HepG2 (cell line): ENCODE data around the gene MCAM. TPM values are rescaled to one million over a fixed set of nuclear protein-coding genes. Genes with fewer than 3 reads are reported as not detected.
A peak's percentile ranks its signal among the peaks of the same experiment; 100 is the strongest.

Experiments used
- CC2D1A ChIP-seq: sonication (generic); formaldehyde crosslinking; IDR thresholded peaks from 2 replicates; pipeline ENCODE4 v1.8.1; 2023; ENCODE audit warnings: mild to moderate bottlenecking, missing genetic modification reagents
- CEBPZ ChIP-seq: IDR thresholded peaks from 2 replicates; pipeline ENCODE4 v1.6.1; 2012; ENCODE audit warnings: low read length, improper control_type of control experiment
- KAT2B ChIP-seq: fragments of 150-350 bp; IDR thresholded peaks from 2 replicates; pipeline ENCODE4 v1.6.1; 2014; ENCODE audit warnings: low read depth, low read length, borderline replicate concordance
- MED8 ChIP-seq: sonication (generic); formaldehyde crosslinking; IDR thresholded peaks from 2 replicates; pipeline ENCODE4 v1.8.1; 2023; ENCODE audit warnings: mild to moderate bottlenecking, missing genetic modification reagents; ENCODE audit not compliant: insufficient replicate concordance
- MZF1 ChIP-seq: sonication (generic); formaldehyde crosslinking; IDR thresholded peaks from 2 replicates; pipeline ENCODE4 v1.8.1; 2023; ENCODE audit warnings: mild to moderate bottlenecking, missing genetic modification reagents, borderline replicate concordance
- PHF8 ChIP-seq: sonication (generic); formaldehyde crosslinking; IDR thresholded peaks from 2 replicates; pipeline ENCODE4 v1.5.0; 2020; ENCODE audit warnings: missing genetic modification reagents
- USF2 ChIP-seq, 2 experiments: sonication (generic) in 1 of 2; formaldehyde crosslinking in 1 of 2; IDR thresholded peaks; 2 replicates each; pipeline versions ENCODE4 v1.5.1 to v1.6.1; 2011 to 2020; ENCODE audit warnings: borderline replicate concordance in 1 of 2, low read depth in 1 of 2, low read length in 1 of 2, mild to moderate bottlenecking in 1 of 2, missing genetic modification reagents in 1 of 2, moderate library complexity in 1 of 2
- ZNF205 ChIP-seq: IDR thresholded peaks from 2 replicates; pipeline ENCODE4 v1.6.1; 2018; ENCODE audit warnings: missing biosample characterization, missing genetic modification reagents
- ZNF224 ChIP-seq: sonication (generic); formaldehyde crosslinking; IDR thresholded peaks from 2 replicates; pipeline ENCODE4 v1.5.0; 2020; ENCODE audit warnings: mild to moderate bottlenecking, missing genetic modification reagents
- ZNF318 ChIP-seq: sonication (generic); formaldehyde crosslinking; IDR thresholded peaks from 2 replicates; pipeline ENCODE4 v1.4.0; 2020; ENCODE audit warnings: mild to moderate bottlenecking, missing genetic modification reagents
- ZNF557 ChIP-seq: sonication (generic); formaldehyde crosslinking; IDR thresholded peaks from 2 replicates; pipeline ENCODE4 v1.4.0; 2020; ENCODE audit warnings: missing genetic modification reagents
- ZNF747 ChIP-seq: sonication (generic); formaldehyde crosslinking; IDR thresholded peaks from 2 replicates; pipeline ENCODE4 v1.8.1; 2023; ENCODE audit warnings: missing genetic modification reagents, mild to moderate bottlenecking, borderline replicate concordance
- ZNF772 ChIP-seq: sonication (generic); formaldehyde crosslinking; IDR thresholded peaks from 2 replicates; pipeline ENCODE4 v1.5.0; 2020; ENCODE audit warnings: mild to moderate bottlenecking, missing genetic modification reagents
- ZSCAN21 ChIP-seq: sonication (generic); formaldehyde crosslinking; IDR thresholded peaks from 2 replicates; pipeline ENCODE4 v1.8.0; 2022; ENCODE audit warnings: mild to moderate bottlenecking, missing genetic modification reagents, moderate library complexity, borderline replicate concordance
- polyA plus RNA-seq, 8 experiments: library from polyadenylated mRNA; depleted of rRNA in 3 of 8; stranded (reverse) in 7 of 8; unstranded in 1 of 8; fragments of >200 nt; fragmentation: Illumina TruSeq in 4 of 8; extraction: Trizol in 4 of 8; gene quantifications; 2 replicates each; pipeline versions ENCODE4 v1.2.1 to v1.2.3, GENCODE V29; 2011 to 2016; ENCODE audit warnings: low read depth in 4 of 8, missing spikeins in 1 of 8, mixed read lengths in 1 of 8; ENCODE audit not compliant: insufficient read depth in 1 of 8
- total RNA-seq, 5 experiments: library from RNA; depleted of rRNA; stranded (reverse); fragments of >200 nt; fragmentation: Illumina TruSeq; extraction: Trizol; gene quantifications; 2 replicates each; pipeline ENCODE4 v1.2.3, GENCODE V29; 2016; ENCODE audit warnings: low read depth in 1 of 5

The MCAM gene
- total and polyA plus RNA-seq, 2 of the 13 experiments (the other 11 are each of a cell fraction or from before 2014, with no cell fraction given), result 12.1 to 15.2 TPM

- TF ChIP-seq USF2 (IDR thresholded peaks at IDR 0.05; ENCODE audit: low read depth, low read length), result no peak
- no peak for TF ChIP-seq USF2 (CRISPR knock-in tag; IDR thresholded peaks at IDR 0.05; ENCODE audit: borderline replicate concordance)
- no peak for TF ChIP-seq ZNF205 (CRISPR knock-in tag)
- TF ChIP-seq ZNF557 (CRISPR knock-in tag), result no peak
- no peak for TF ChIP-seq CC2D1A (CRISPR knock-in tag)
- no peak for TF ChIP-seq MZF1 (CRISPR knock-in tag)
- TF ChIP-seq ZNF224 (CRISPR knock-in tag), result no peak
- TF ChIP-seq MED8, result peak; percentile 38
- TF ChIP-seq KAT2B, result no peak
- TF ChIP-seq ZSCAN21, result peak; percentile 59; the same call in 1 of the 2 replicates
- peak; percentile 49; the same call in 1 of the 2 replicates for TF ChIP-seq ZNF772 (CRISPR knock-in tag)
- TF ChIP-seq ZNF318 (CRISPR knock-in tag), result no peak
- TF ChIP-seq ZNF747 (CRISPR knock-in tag), result peak; percentile 22; the same call in 1 of the 2 replicates
- peak; percentile 57 for TF ChIP-seq PHF8 (CRISPR knock-in tag)
- TF ChIP-seq CEBPZ, result no peak
Observed at GRCh38 chr11:119316729-119317591, at the start of gene MCAM (continued).
